T-helper 2 cell treated with Interferon-gamma antibody and Interleukin-4, amounts not matched to agents 100 ng/mL and 5 ng/mL, for 36 hours (primary cell): ENCODE measurements around the gene ZSCAN25. TPM values are rescaled to one million over a fixed set of nuclear protein-coding genes. Genes with fewer than 3 reads are reported as not detected.

Experiments
- total RNA-seq: library from RNA; stranded (reverse); gene quantifications from 2 replicates; pipeline ENCODE4 v1.2.3, GENCODE V29; 2022

ZSCAN25 gene
- total RNA-seq, 1 donor from 2014 or later = 32.0 TPM

Other genes with a start within 250 kb of the ZSCAN25 start
- 361 and 368 TPM in 2 replicates for gene ARPC1B, start 242.2 kb upstream of the ZSCAN25 start, total RNA-seq
- 107 TPM in 2 replicates for gene PDAP1, start 208.3 kb upstream of the ZSCAN25 start, total RNA-seq
- gene BUD31, start 208.0 kb upstream of the ZSCAN25 start, total RNA-seq = 92.7 and 95.8 TPM in 2 replicates
- gene PTCD1, start 178.1 kb upstream of the ZSCAN25 start, total RNA-seq = 9.4 and 11.7 TPM in 2 replicates
- 69.2 and 72.8 TPM in 2 replicates for gene CPSF4, start 178.0 kb upstream of the ZSCAN25 start, total RNA-seq
- gene ATP5MF, start 150.8 kb upstream of the ZSCAN25 start, total RNA-seq = 379 and 383 TPM in 2 replicates
- 29.5 and 31.0 TPM in 2 replicates for gene ZNF789, start 144.1 kb upstream of the ZSCAN25 start, total RNA-seq
- 47.7 and 48.5 TPM in 2 replicates for gene ZNF394, start 116.7 kb upstream of the ZSCAN25 start, total RNA-seq
- gene ZKSCAN5, start 112.3 kb upstream of the ZSCAN25 start, total RNA-seq = 11.4 and 11.6 TPM in 2 replicates
- gene FAM200A, start 64.8 kb upstream of the ZSCAN25 start, total RNA-seq = 5.2 and 5.7 TPM in 2 replicates
- 89.8 and 94.6 TPM in 2 replicates for gene ZNF655, start 58.3 kb upstream of the ZSCAN25 start, total RNA-seq
- 1.2 and 2.4 TPM in 2 replicates for gene TMEM225B, start 18.7 kb upstream of the ZSCAN25 start, total RNA-seq
- not detected in 2 replicates for gene CYP3A5, start 63.0 kb downstream of the ZSCAN25 start, total RNA-seq
- not detected in 2 replicates for gene CYP3A7, start 118.2 kb downstream of the ZSCAN25 start, total RNA-seq
- not detected in 2 replicates for gene CYP3A4, start 167.2 kb downstream of the ZSCAN25 start, total RNA-seq
- not detected in 2 replicates for gene CYP3A43, start 211.1 kb downstream of the ZSCAN25 start, total RNA-seq